VCaP (cell line): Measurements from ENCODE around the gene LCE2C.
"Not testable (repeated sequence)": the region's sequence is repeated elsewhere in the genome, so short reads cannot be mapped to it uniquely, and the experiment has no call there.

Experiments used
- H3K27ac ChIP-seq: fragments of 450-650 bp; 2 replicates; pipeline ENCODE4 v1.5.1; 2017
- CTCF ChIP-seq: fragments of 450-650 bp; conservative IDR thresholded peaks from 2 replicates; pipeline ENCODE4 v1.5.1; 2017; ENCODE audit warnings: mild to moderate bottlenecking, moderate library complexity

Gene LCE2C

DNA sequence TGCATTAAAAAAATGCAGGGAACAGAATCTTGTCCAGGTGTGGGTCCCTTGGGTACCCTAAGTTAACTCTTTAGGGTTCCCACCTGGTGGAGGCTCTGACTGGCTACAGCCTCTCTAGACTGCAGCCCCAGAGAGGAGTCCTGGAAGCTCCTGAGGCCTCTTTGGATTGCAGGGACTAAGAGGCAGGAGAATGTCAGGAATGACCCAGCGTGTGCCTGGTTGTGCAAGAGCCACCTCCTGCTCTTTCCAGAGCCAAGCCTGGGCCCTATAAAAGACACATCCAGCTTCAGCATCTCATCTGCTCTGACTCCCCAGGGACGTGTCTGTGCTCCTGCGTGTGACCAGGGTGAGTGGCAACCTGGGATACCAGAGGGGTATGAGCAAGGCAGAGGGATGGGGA is at the start of gene LCE2C:
Gene LCE2C, plus strand, starts transcription at position 297 of the 400 bp plus-strand sequence. CDS start 737 bp downstream, outside the sequence.
- H3K27ac ChIP-seq = not testable (repeated sequence)

DNA sequence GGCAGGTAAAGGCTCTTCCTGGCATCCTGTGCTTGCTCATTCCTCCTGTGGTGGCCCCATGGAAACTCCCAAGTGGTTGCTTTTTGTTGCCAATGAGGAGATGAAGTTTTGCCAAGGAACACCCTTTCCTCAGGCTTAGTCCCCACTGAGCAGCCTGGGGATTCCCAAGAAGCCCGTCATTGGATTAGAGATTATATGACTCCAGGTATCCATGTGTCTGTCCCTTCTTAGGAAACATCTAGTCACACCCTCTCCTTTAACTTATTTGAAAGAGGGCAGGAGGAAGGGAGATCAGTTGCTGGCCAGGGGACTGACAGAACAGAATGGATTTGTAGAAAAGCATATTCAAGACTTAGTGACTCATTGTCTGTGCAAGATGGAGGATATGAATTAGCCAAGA is 48.3 kb upstream of the LCE2C start:
- H3K27ac ChIP-seq = no peak overlapping the region
- TF ChIP-seq CTCF = no peak

GRCh38 chr1:152630596-152630995 is 44.5 kb upstream of the LCE2C start:
- TF ChIP-seq CTCF = no peak
- no peak overlapping the region for H3K27ac ChIP-seq

GRCh38 chr1:152640351-152640750 is 34.7 kb upstream of the LCE2C start:
- no peak for TF ChIP-seq CTCF
- H3K27ac ChIP-seq = no peak overlapping the region

GRCh38 chr1:152643945-152644344 is 31.1 kb upstream of the LCE2C start:
- no peak for TF ChIP-seq CTCF
- peak overlapping the region; percentile 51 for H3K27ac ChIP-seq

DNA sequence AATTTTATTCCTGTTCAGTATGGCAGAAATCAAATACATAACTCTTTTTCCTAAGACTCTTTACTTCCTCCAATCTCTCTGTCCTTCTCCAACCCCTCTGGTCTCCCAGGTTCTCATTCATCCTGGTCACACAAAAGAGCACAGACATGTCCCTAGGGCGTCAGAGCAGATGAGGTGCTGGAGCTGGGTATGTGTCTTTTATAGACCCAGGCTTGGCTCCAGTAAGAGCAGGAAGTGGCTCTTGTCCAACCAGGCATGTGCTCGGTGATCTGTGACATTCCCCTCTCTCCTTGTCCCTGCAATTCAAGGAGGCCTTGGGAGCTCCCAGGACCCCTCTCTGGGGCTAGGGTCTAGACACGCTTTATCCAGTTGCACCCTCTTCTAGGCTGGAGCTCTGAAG is 29.9 kb upstream of the LCE2C start:
- TF ChIP-seq CTCF = no peak
- H3K27ac ChIP-seq = peak overlapping the region; percentile 51

DNA sequence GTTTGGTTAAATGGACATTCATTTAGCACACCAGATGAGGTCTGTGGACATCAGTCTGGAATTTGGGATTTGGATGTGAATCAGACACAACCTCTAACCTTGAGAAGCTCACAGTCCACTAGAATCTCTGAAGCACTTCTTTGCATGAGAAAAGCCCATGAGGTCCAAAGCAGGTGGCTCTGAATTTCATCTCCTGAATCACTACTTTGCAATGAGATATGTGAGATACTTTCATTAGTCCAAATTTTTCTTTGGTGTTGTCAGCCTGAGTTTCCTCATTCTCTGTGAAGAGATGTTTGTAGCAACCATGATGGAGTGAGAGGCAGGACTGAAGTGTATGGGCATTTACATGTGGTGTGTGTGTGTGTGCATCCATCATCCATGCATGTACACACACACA is 28.4 kb upstream of the LCE2C start:
- no peak for TF ChIP-seq CTCF
- H3K27ac ChIP-seq = no peak overlapping the region

- TF ChIP-seq CTCF = peak; percentile 94
Observed at GRCh38 chr1:152654110-152654509, 21.0 kb upstream of the LCE2C start.

More at GRCh38 chr1:152654110-152654509, 21.0 kb upstream of the LCE2C start:
- no peak overlapping the region for H3K27ac ChIP-seq
